Urothelium cell line (cell line): Measurements from ENCODE around the gene EIF2AK3.
"Not testable (repeated sequence)": the region's sequence is repeated elsewhere in the genome, so short reads cannot be mapped to it uniquely, and the experiment has no call there.

Experiments used
- DNase-seq: peaks from one replicate; pipeline ENCODE4 v3.0.0; 2011; ENCODE audit warnings: low spot score, mixed read lengths
- FAIRE-seq: peaks from 2 replicates; lab custom pipeline; 2011; peaks lifted over from hg19 to GRCh38; lab: Jason Lieb, UNC

EIF2AK3 gene

GRCh38 chr2:88627055-88627855 lies at the start of gene EIF2AK3:
TSS of gene EIF2AK3 (minus strand) at chr2:88627464. CDS start at chr2:88627274, 190 bp downstream.
- peak; percentile 99 for DNase-seq
- peak; percentile 97 for FAIRE-seq

- FAIRE-seq (no peak), DNase-seq (no peak)
Measured at GRCh38 chr2:88673363-88673762, 46.1 kb upstream of the EIF2AK3 start.

- DNase-seq (peak; percentile 68), FAIRE-seq (peak; percentile 50)
Measured at GRCh38 chr2:88671786-88672427, 44.6 kb upstream of the EIF2AK3 start.

- peak; percentile 67 for DNase-seq
- FAIRE-seq = peak; percentile 44
Measured at GRCh38 chr2:88669482-88670214, 42.4 kb upstream of the EIF2AK3 start.

GRCh38 chr2:88668862-88669261 lies 41.6 kb upstream of the EIF2AK3 start:
- FAIRE-seq (no peak), DNase-seq (no peak)

GRCh38 chr2:88667219-88667618 lies 40.0 kb upstream of the EIF2AK3 start:
- FAIRE-seq (no peak), DNase-seq (no peak)

- DNase-seq = peak; percentile 65
- no peak for FAIRE-seq
Measured at GRCh38 chr2:88666576-88666975, 39.3 kb upstream of the EIF2AK3 start.

GRCh38 chr2:88660622-88661021 lies 33.4 kb upstream of the EIF2AK3 start:
- FAIRE-seq (no peak), DNase-seq (no peak)

GRCh38 chr2:88659538-88659915 lies 32.3 kb upstream of the EIF2AK3 start:
- FAIRE-seq (no peak), DNase-seq (peak; percentile 69)

- DNase-seq = peak; percentile 27
- peak; percentile 66 for FAIRE-seq
Measured at GRCh38 chr2:88658881-88659537, 31.7 kb upstream of the EIF2AK3 start.

- DNase-seq (no peak), FAIRE-seq (no peak)
Measured at GRCh38 chr2:88658326-88658725, 31.1 kb upstream of the EIF2AK3 start.

GRCh38 chr2:88657131-88657530 lies 29.9 kb upstream of the EIF2AK3 start:
- FAIRE-seq (no peak), DNase-seq (no peak)

GRCh38 chr2:88656690-88657089 lies 29.4 kb upstream of the EIF2AK3 start:
- DNase-seq (no peak), FAIRE-seq (no peak)

GRCh38 chr2:88654714-88655113 lies 27.4 kb upstream of the EIF2AK3 start:
- FAIRE-seq (no peak), DNase-seq (peak; percentile 21)

GRCh38 chr2:88651646-88652045 lies 24.4 kb upstream of the EIF2AK3 start:
- no peak for DNase-seq
- FAIRE-seq = no peak

- FAIRE-seq, DNase-seq: not testable (repeated sequence)
Measured at GRCh38 chr2:88645291-88645882, 18.1 kb upstream of the EIF2AK3 start.

- no peak for FAIRE-seq
Measured at GRCh38 chr2:88642278-88642677, 15.0 kb upstream of the EIF2AK3 start.

GRCh38 chr2:88641330-88641729 lies 14.1 kb upstream of the EIF2AK3 start:
- DNase-seq = no peak
- FAIRE-seq = peak; percentile 46

More at GRCh38 chr2:88642278-88642677, 15.0 kb upstream of the EIF2AK3 start:
- no peak for DNase-seq

- FAIRE-seq (no peak), DNase-seq (no peak)
Measured at GRCh38 chr2:88639865-88640264, 12.6 kb upstream of the EIF2AK3 start.

- FAIRE-seq = no peak
Measured at GRCh38 chr2:88638743-88639142, 11.5 kb upstream of the EIF2AK3 start.

More at GRCh38 chr2:88638743-88639142, 11.5 kb upstream of the EIF2AK3 start:
- no peak for DNase-seq
